Stimulated activated effector memory CD8-positive, alpha-beta T cell treated with anti-CD3 and anti-CD28 coated beads, Interleukin-12 subunit alpha, Interleukin-12 subunit beta, amount 100 ng/mL, for 72 hours (primary cell): ENCODE data around the gene NDUFAF8.

ENCODE experiments used
- ATAC-seq: fragments of 150-1000 bp; cut with Tn5 transposase; 2 replicates; pipeline ENCODE4 v1.10.0; 2021
- DNase-seq, 2 donors: peaks; one replicate each; pipeline ENCODE4 v3.0.0; 2021 to 2022; ENCODE audit warnings: low spot score in 2 of 2
- H3K27ac Mint-ChIP-seq: one replicate; pipeline ENCODE4 v1.8.0; 2022; ENCODE audit warnings: mild to moderate bottlenecking, mixed read lengths
- H3K36me3 Mint-ChIP-seq: one replicate; pipeline ENCODE4 v1.8.0; 2022; ENCODE audit warnings: mild to moderate bottlenecking, mixed read lengths
- H3K4me1 Mint-ChIP-seq: one replicate; pipeline ENCODE4 v1.8.0; 2022; ENCODE audit warnings: mixed read lengths
- H3K4me3 Mint-ChIP-seq: one replicate; pipeline ENCODE4 v1.8.0; 2022; ENCODE audit warnings: mild to moderate bottlenecking, mixed read lengths
- H3K9me3 Mint-ChIP-seq: one replicate; pipeline ENCODE4 v1.8.0; 2022; ENCODE audit warnings: mixed read lengths

Gene NDUFAF8

DNA sequence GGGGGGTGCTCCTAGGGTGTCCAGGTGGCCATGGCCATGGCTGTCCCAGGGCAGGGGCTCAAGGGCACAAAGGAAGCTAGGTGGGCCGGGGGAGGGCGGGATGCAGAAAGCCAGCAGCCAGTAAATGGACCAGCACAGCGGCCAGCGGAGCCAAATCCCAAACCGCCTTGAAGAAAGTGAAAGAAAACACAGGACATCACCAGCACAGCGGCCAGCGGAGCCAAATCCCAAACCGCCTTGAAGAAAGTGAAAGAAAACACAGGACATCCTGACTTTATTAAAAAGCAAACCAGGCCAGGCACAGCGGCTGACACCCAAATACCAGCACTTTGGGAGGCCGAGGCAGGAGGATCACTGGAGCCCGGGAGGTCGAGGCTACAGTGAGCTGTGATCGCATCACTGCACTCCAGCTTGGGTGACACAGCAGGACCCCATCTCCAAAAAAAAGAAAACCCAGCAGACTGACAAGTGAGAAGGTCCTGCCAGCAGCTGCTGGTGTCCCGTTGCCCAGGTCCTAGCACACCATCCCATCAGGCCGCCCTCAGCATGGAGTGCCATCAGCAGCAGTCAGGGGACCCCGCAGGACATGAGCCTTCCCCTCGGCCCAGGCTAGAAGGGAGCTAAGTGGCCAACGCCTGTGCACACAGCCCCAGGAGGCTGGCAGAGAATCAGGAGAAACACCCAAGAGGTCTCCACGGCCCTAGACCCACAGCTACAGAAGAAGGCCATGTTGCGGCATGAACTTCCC, 39.0 kb downstream of the NDUFAF8 start:
- H3K9me3 Mint-ChIP-seq: no peaks in the 10 kb centered on the region
- DNase-seq (no peak), ATAC-seq (no peak)
- no peak overlapping the region for H3K27ac Mint-ChIP-seq
- no peak overlapping the region for H3K4me3 Mint-ChIP-seq
- H3K36me3 Mint-ChIP-seq: peaks cover 62% of the 10 kb centered on the region
- peaks cover 6% of the 10 kb centered on the region for H3K4me1 Mint-ChIP-seq

DNA sequence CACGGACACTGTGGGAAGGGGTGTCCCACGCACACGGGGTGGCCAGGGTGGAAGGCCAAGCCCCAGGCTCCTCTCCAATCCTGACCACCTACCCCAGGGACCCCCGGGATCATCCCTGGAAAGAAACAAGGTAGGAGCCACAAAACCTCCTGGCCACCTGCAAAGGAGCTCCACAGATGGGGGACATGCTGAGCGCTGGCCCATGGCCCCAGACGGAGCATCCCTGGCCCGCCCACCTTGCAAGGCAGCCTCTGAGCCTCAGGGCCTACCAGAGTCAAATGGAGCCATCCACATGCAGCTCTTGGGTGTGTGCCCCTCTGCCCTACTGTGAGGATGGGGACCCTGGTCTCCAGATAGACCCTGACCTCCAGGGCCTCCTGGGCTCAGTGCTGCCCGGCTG, 39.7 kb downstream of the NDUFAF8 start:
- DNase-seq (no peak), ATAC-seq (no peak)
- H3K27ac Mint-ChIP-seq: no peak overlapping the region
- H3K36me3 Mint-ChIP-seq: peaks cover 61% of the 10 kb centered on the region
- peaks cover 6% of the 10 kb centered on the region for H3K4me1 Mint-ChIP-seq
- no peaks in the 10 kb centered on the region for H3K9me3 Mint-ChIP-seq
- H3K4me3 Mint-ChIP-seq: no peak overlapping the region

DNA sequence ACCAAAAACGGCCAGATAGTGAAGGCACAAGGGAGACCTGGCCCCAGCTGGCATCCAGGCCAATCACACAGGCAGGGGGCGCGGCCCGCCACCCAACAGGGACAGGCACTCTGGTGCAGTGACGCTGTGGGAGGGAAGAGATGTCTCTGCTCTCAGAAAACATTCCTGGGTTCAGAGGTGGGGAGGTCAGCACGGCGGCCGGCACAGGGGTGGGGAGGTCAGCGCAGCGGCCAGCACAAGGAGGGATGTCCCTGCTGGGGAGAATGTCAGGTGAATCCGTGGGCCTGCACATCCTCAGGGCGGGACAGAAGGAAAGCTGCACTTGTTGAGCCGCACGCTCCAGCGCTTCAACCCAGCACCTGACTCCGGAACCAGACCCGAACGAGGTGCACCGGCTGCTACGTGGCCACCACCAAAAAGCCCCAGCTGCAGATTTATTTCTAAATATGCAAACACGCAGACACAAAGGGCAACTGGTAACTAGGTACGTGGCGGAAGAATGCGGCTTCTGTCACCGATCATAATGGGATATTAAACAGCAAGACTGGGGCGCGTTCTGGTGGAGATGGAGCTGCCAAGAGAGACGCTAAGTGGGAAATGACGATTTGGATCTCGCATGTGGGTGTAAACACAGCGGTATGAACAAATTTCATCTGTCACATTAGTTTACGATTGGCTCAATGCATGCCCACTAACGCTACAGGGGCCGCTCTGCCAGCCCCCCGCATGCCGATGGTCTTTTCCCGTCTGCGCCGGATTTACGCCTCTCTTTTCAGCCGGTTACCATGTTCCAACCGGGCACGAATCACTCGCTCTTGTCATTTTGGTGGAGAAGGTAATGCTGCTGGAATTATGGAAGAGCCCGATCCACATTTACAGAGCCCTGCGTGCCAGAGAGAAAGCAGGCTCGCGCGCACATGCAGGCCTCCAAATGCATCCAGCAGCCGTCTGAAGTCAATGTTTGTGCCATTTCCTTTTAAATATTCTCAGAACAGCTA, 40.5 kb downstream of the NDUFAF8 start:
- Mint-ChIP-seq H3K4me3 (no peak overlapping the region), H3K36me3 (peaks cover 60% of the 10 kb centered on the region)

DNA sequence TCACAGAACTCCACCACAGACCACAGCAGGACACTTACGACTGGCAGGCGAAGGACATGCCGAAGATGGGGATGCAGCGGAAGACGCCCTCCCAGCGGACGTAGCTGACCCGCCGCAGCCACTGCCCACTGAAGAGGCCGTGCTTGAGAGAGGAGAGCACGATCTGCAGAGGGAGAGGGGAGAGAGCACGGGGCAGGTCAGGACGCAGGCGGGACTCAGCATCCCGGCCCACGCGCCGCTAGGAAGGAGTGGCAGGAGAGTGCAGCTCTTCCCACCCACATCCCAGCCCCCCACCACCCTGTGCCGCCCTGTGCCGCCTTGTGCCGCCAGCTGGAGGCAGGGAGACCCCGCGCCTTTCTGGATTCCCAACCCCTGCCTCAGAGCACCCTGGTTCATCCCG, 41.5 kb downstream of the NDUFAF8 start:
- DNase-seq: no peak
- Mint-ChIP-seq H3K4me1 (peaks cover 14% of the 10 kb centered on the region), H3K36me3 (peaks cover 57% of the 10 kb centered on the region), H3K27ac (no peak overlapping the region), H3K4me3 (no peak overlapping the region), H3K9me3 (no peaks in the 10 kb centered on the region)
- ATAC-seq: no peak

More for the DNA sequence above, 40.5 kb downstream of the NDUFAF8 start:
- Mint-ChIP-seq H3K27ac (no peak overlapping the region), H3K4me1 (peaks cover 6% of the 10 kb centered on the region), H3K9me3 (no peaks in the 10 kb centered on the region)
- no peak for DNase-seq
- ATAC-seq: no peak

DNA sequence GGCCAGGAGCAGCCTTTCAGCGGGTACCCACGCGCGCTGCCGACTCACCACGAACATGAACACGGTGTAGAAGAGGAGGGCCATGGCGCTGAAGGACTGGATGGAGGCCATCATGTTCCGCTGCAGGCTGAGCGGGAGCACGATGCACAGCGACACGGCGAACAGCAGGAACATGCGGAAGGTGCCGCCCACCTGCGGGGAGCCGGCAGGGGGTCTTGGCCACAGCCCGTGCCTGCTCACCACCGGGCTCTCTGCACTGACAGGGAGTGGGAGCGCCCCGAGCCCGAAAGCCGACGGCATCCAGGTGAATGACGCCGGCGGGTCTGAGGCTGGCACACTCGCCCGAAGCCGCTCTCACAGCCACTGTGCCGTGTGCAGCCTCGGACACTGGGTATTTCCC, 43.0 kb downstream of the NDUFAF8 start:
- Mint-ChIP-seq H3K4me3 (no peak overlapping the region), H3K27ac (no peak overlapping the region), H3K36me3 (peaks cover 50% of the 10 kb centered on the region), H3K4me1 (peaks cover 29% of the 10 kb centered on the region), H3K9me3 (no peaks in the 10 kb centered on the region)
- ATAC-seq: no peak
- no peak for DNase-seq

DNA sequence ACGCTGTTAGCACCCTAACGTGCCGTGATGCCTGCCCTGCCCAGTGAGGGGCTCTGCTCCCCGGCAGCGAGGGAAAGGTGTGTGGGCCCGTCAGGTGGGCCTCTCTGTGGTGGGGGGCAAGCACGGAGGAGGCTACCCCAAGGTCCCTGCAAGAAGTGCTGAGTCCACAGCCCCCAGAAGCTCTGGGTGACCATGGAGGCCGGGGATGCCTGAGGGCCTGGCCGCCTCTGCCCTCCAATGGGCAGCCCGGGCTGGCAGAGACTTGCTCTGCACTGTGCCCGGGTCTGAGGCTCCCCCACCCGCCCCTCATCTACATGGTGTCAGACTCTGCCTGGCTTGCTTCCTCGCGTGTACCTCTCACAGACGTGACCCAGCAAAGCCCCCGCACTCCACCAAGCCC, 43.8 kb downstream of the NDUFAF8 start:
- Mint-ChIP-seq H3K36me3 (peaks cover 52% of the 10 kb centered on the region), H3K9me3 (no peaks in the 10 kb centered on the region), H3K4me1 (peaks cover 37% of the 10 kb centered on the region), H3K4me3 (no peak overlapping the region), H3K27ac (no peak overlapping the region)
- ATAC-seq (no peak), DNase-seq (no peak)

DNA sequence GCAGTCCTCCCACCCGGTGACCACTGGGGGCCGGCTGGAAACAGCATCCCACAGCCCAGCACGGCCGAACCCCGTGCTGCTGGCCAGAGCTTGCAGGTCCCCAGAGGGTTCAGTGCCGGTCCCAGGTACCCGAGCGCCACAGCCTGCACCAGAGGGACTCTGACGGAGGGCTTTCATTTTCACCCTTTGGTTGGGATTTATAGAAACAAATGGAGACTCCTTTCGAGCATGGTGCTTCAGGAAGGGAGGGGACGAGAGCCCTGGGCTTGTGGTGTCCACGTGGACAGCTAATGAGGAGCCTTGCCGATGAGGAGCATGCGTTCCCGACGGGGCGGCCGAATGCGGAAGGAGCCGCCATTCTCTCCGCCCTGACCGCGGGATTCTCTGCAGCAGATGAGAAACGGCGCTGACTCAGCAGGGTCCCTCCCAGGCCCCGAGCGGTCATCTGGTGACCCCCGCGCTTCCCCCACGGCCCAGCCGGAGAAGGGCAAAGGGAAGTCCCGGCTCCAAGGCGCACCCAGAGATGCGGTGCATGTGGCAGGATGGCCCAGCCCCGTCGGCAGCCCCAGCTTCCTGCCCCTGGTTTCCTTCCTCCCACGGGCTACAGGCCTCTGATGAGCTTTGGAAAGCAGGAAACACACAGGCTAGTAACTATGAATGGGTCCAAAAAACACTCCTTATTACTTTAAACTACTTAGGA, 46.2 kb downstream of the NDUFAF8 start:
- peaks cover 50% of the 10 kb centered on the region for H3K4me1 Mint-ChIP-seq
- no peaks in the 10 kb centered on the region for H3K9me3 Mint-ChIP-seq
- DNase-seq (peak; percentile 36 to 76), ATAC-seq (peak; percentile 81)
- H3K4me3 Mint-ChIP-seq: peak overlapping the region; percentile 85
- peak overlapping the region; percentile 96 for H3K27ac Mint-ChIP-seq
- H3K36me3 Mint-ChIP-seq: peaks cover 50% of the 10 kb centered on the region

DNA sequence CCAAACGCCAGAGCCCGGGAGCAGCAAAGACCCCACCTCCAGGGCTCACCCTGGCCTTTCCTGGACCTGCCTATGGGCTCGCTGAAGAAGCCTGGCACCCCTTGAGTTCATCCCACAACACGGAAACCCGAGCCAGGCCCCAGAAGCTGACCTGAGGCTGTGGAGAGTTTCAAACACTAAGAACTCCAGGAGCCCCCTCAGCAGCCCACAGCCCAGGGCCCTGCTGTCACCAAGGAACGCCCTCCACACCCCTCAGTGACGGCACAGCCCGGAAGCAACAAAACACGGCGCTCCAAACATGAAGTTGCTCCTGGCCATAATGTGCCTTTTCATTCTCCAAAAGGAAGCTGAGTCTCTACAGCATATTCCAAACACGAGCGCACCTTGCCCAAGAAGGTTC, 46.8 kb downstream of the NDUFAF8 start:
- H3K4me3 Mint-ChIP-seq: peak overlapping the region; percentile 85
- peak overlapping the region; percentile 96 for H3K27ac Mint-ChIP-seq
- ATAC-seq (peak; percentile 33), DNase-seq (no peak)
- H3K4me1 Mint-ChIP-seq: peaks cover 50% of the 10 kb centered on the region
- H3K36me3 Mint-ChIP-seq: peaks cover 52% of the 10 kb centered on the region
- no peaks in the 10 kb centered on the region for H3K9me3 Mint-ChIP-seq

DNA sequence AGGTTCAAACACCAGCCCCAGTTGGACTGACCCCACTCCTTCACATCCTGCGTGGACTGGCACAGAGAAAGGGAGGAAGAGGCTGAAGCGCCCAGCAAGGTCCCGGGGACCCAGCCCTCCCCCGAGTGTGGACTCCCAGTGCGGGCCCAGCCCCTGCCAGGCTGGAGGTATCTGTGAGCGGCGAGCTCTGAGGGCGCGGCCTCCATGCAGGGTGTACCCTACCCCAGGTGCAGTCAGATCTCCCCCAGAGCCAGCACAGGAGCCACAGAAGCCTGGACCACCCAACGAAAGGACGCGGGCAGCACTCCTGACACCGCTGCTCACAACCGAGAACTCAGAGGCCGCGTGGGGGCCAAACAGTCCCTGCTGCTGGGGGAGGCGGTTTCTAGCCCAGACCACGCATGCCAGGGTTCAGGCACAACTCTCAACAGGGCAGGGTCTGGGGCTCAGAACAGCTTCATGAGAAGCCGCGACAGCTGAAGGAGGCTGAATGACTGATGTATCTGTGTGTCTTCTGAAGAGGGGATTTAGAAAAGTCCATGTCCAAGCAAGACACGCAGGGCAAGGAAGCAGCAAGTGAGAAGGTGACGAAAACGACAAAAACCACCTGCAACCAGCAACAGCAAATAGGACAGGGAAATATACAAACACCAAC, 47.5 kb downstream of the NDUFAF8 start:
- Mint-ChIP-seq H3K9me3 (no peaks in the 10 kb centered on the region), H3K36me3 (peaks cover 55% of the 10 kb centered on the region), H3K27ac (peak overlapping the region; percentile 96), H3K4me3 (peak overlapping the region; percentile 85), H3K4me1 (peaks cover 56% of the 10 kb centered on the region)
- no peak for DNase-seq
- no peak for ATAC-seq

DNA sequence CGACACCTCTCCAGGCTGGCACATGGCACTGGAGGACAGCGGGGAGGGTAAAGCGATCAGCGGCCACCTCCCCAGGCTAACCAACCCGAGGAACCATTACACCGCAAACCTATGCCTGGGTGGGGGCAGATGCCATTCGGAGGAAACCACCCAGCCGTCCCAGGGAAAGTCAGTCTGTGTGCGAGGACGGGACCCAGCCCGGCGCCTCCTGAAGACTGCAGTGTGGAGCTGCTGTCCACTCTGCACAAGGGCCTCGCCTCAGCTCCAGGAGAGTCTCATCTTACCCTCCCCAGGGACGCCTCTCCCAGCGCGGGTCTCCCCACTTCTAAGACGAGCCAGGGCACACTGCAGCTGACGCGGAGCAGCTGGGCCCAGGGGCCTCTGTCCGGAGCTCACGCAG, 48.0 kb downstream of the NDUFAF8 start:
- peak overlapping the region; percentile 85 for H3K4me3 Mint-ChIP-seq
- peak overlapping the region; percentile 96 for H3K27ac Mint-ChIP-seq
- DNase-seq (no peak), ATAC-seq (no peak)
- H3K36me3 Mint-ChIP-seq: peaks cover 55% of the 10 kb centered on the region
- peaks cover 60% of the 10 kb centered on the region for H3K4me1 Mint-ChIP-seq
- H3K9me3 Mint-ChIP-seq: no peaks in the 10 kb centered on the region

DNA sequence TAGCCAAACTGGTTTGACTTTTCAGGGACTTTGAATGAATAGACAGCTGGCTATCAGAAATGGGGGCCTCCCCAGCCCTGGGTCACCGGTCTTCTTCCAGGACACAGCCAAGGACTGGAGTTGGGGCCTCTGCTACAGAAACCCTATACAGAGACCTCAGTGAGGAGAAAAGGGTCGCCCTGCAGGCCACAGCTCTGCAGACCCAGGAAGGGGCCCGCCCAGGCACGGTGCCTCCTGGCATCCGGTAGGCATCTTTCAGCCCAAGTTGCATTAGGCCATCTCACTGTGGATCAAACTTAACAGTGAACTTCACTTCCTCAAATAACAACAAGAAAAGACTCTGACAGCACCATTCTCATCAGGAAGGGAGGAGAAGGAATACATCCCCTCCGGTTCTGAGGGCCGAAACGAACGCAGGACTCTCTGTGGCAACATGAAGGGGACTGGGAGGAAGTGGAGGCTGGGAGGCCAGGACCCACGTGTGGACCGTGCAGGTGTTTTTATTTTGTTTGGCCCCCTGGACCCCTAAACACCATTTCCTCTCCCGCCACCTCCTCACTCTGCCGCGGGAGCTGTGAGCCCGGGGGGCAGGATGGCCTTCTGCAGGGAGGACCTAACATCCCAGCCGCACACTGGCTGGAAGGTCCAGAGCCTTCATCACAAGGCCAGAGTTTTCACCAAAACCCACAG, 48.8 kb downstream of the NDUFAF8 start:
- peak overlapping the region; percentile 85 for H3K4me3 Mint-ChIP-seq
- H3K36me3 Mint-ChIP-seq: peaks cover 55% of the 10 kb centered on the region
- no peak for DNase-seq
- H3K9me3 Mint-ChIP-seq: no peaks in the 10 kb centered on the region
- peak overlapping the region; percentile 96 for H3K27ac Mint-ChIP-seq
- no peak for ATAC-seq
- peaks cover 64% of the 10 kb centered on the region for H3K4me1 Mint-ChIP-seq

DNA sequence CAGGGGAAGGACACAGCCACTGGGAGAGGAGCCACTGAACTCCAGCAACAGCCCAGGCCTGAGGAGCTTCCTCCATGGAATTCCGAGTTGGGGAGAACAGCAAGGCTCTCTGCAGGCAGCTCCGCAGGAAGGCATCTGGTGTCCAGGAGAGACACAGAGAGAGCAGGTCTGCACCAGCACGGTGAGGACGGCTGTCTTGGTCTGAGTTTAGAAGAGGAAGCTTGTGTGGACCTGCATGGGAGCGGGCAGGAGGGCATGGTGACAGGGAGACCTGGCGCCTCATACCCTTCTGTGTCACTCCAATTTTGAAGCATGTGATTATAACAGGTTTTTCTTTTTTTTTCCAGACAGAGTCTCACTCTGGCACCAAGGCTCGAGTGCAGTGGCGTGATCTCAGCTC, 49.6 kb downstream of the NDUFAF8 start:
- Mint-ChIP-seq H3K36me3 (peaks cover 48% of the 10 kb centered on the region), H3K9me3 (no peaks in the 10 kb centered on the region), H3K4me3 (peak overlapping the region; percentile 85), H3K27ac (peak overlapping the region; percentile 96), H3K4me1 (peaks cover 65% of the 10 kb centered on the region)
- DNase-seq (no peak), ATAC-seq (no peak)

DNA sequence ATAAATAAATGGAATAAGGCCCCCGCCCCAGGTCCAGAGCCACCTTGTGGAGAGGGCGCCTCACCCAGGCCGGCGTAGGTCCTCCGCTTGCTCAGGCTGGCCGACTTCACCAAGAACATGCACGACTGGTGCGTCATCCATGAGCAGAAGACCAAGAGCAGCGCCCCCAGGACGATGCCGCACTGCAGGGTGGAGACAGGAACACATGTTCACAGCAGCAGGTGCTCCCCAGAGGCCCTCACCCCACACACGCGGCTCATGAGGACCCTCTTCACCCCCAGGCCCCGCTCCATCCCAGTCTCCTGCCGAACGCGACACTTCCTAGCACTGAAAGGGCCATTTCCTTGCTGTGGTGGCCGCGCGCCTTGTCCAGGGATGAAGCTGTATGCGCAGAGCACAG, 50.5 kb downstream of the NDUFAF8 start:
- ATAC-seq (no peak), DNase-seq (no peak)
- Mint-ChIP-seq H3K4me3 (no peak overlapping the region), H3K4me1 (peaks cover 73% of the 10 kb centered on the region), H3K9me3 (no peaks in the 10 kb centered on the region), H3K36me3 (peaks cover 48% of the 10 kb centered on the region), H3K27ac (peak overlapping the region; percentile 8)

DNA sequence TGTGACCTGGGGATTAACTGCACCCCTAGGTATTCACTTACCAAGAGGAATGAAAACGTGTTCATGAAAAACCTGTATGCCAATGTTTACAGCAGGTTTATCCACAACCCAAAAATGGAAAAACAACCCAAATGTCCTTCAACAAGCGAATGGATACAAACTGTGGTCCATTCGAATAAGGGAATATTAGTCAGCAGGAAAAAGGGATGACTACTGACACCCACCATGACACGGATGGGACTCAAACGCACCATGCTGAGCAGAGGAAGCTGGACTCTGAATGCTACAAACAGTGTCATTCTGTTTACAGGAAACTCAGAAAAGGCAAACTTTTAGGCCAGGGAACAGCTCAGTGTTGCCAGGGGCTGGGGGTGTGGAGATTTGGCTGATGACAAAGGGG, 51.1 kb downstream of the NDUFAF8 start:
- H3K4me1 Mint-ChIP-seq: peaks cover 69% of the 10 kb centered on the region
- no peak overlapping the region for H3K4me3 Mint-ChIP-seq

More for the DNA sequence above, 51.1 kb downstream of the NDUFAF8 start:
- Mint-ChIP-seq H3K27ac (peak overlapping the region; percentile 8), H3K9me3 (no peaks in the 10 kb centered on the region), H3K36me3 (peaks cover 48% of the 10 kb centered on the region)
- ATAC-seq (no peak), DNase-seq (no peak)
